ENCODE data around the gene TRMT11. TPM values are rescaled to one million over a fixed set of nuclear protein-coding genes. Genes with fewer than 3 reads are reported as not detected.
"Not testable (repeated sequence)": the region's sequence is repeated elsewhere in the genome, so short reads cannot be mapped to it uniquely, and the experiment has no call there.

The TRMT11 gene
- total and polyA plus RNA-seq, 9 donors, result 10.7 to 29.9 (median 23.9) TPM

- no peak for DNase-seq
- no peaks in the 10 kb centered on the region for H3K36me3 ChIP-seq
- H3K27ac ChIP-seq, result no peak overlapping the region
- intact Hi-C loops (cut with DNase I), result no loop called here
- H3K4me1 ChIP-seq (ENCODE audit: insufficient read depth), result no peaks in the 10 kb centered on the region
- H3K9me3 ChIP-seq, result no peaks in the 10 kb centered on the region
- H3K27me3 ChIP-seq, result no peaks in the 10 kb centered on the region
- TF ChIP-seq EP300 (IDR thresholded peaks at IDR 0.05), result no peak
- no peak for TF ChIP-seq POLR2A (IDR thresholded peaks at IDR 0.05)
- no peak for TF ChIP-seq CTCF (IDR thresholded peaks at IDR 0.05)
- H3K4me3 ChIP-seq, result no peak overlapping the region
- 73 to 95% (median 94%) methylated on average over 1 of the region's 1 CpG for WGBS, 3 donors
Observed at GRCh38 chr6:126015863-126016262, 29.5 kb downstream of the TRMT11 start.

GRCh38 chr6:126016591-126016990 is 30.3 kb downstream of the TRMT11 start:
- no peaks in the 10 kb centered on the region for H3K36me3 ChIP-seq

GRCh38 chr6:126017668-126018067 is 31.3 kb downstream of the TRMT11 start:
- TF ChIP-seq EP300 (IDR thresholded peaks at IDR 0.05) (no peak), POLR2A (IDR thresholded peaks at IDR 0.05) (no peak), CTCF (IDR thresholded peaks at IDR 0.05) (no peak)
- Histone ChIP-seq H3K27ac (no peak overlapping the region), H3K9me3 (no peaks in the 10 kb centered on the region), H3K4me1 (ENCODE audit: insufficient read depth) (no peaks in the 10 kb centered on the region), H3K27me3 (no peaks in the 10 kb centered on the region), H3K4me3 (no peak overlapping the region), H3K36me3 (no peaks in the 10 kb centered on the region)
- DNase-seq, result no peak
- intact Hi-C loops (cut with DNase I), result no loop called here

More at GRCh38 chr6:126016591-126016990, 30.3 kb downstream of the TRMT11 start:
- Histone ChIP-seq H3K9me3 (no peaks in the 10 kb centered on the region), H3K4me1 (ENCODE audit: insufficient read depth) (no peaks in the 10 kb centered on the region), H3K4me3 (no peak overlapping the region), H3K27ac (no peak overlapping the region), H3K27me3 (no peaks in the 10 kb centered on the region)
- intact Hi-C loops (cut with DNase I), result no loop called here
- TF ChIP-seq POLR2A (IDR thresholded peaks at IDR 0.05) (no peak), EP300 (IDR thresholded peaks at IDR 0.05) (no peak), CTCF (IDR thresholded peaks at IDR 0.05) (no peak)
- no peak for DNase-seq
- WGBS, 3 donors, result 76 to 88% (median 80%) methylated on average over 2 of the region's 2 CpGs

GRCh38 chr6:126020305-126021050 is 34.1 kb downstream of the TRMT11 start:
- Histone ChIP-seq H3K27ac (no peak overlapping the region), H3K27me3 (no peaks in the 10 kb centered on the region), H3K9me3 (no peaks in the 10 kb centered on the region), H3K36me3 (no peaks in the 10 kb centered on the region), H3K4me3 (no peak overlapping the region), H3K4me1 (ENCODE audit: insufficient read depth) (no peaks in the 10 kb centered on the region)
- no peak for DNase-seq
- intact Hi-C loops (cut with DNase I), result no loop called here
- 90 to 95% (median 94%) methylated on average over 5 of the region's 5 CpGs for WGBS, 3 donors
- TF ChIP-seq POLR2A (IDR thresholded peaks at IDR 0.05), result no peak
- no peak for TF ChIP-seq EP300 (IDR thresholded peaks at IDR 0.05)
- no peak for TF ChIP-seq CTCF (IDR thresholded peaks at IDR 0.05)

- WGBS, 3 donors, result 94 to 97% (median 94%) methylated on average over 3 of the region's 3 CpGs
- H3K4me3 ChIP-seq; H3K27me3 ChIP-seq; H3K36me3 ChIP-seq; DNase-seq; intact Hi-C loops (cut with DNase I); H3K27ac ChIP-seq; H3K9me3 ChIP-seq; H3K4me1 ChIP-seq (ENCODE audit: insufficient read depth): not testable (repeated sequence)
Observed at GRCh38 chr6:126023474-126023873, 37.1 kb downstream of the TRMT11 start.

All from ovary (tissue), 9 donors.